GM18909 (cell line): ENCODE results near the gene FANCD2.
"Not testable (repeated sequence)": the region's sequence is repeated elsewhere in the genome, so short reads cannot be mapped to it uniquely, and the experiment has no call there.

ENCODE experiments used
- ATAC-seq: cut with Tn5 transposase; IDR thresholded peaks from one replicate; pipeline ENCODE4 v1.9.1; 2021; ENCODE audit warnings: mild to moderate bottlenecking; ENCODE audit not compliant: unreplicated experiment, poor library complexity

FANCD2 gene

GRCh38 chr3:10011631-10012030 lies 14.6 kb upstream of the FANCD2 start:
- no peak for ATAC-seq

GRCh38 chr3:10012106-10012505 lies 14.1 kb upstream of the FANCD2 start:
- ATAC-seq: no peak

- no peak for ATAC-seq
These were observed 10.8 kb upstream of the FANCD2 start for GRCh38 chr3:10015461-10015904.

GRCh38 chr3:10017636-10018292 lies 8.5 kb upstream of the FANCD2 start:
- ATAC-seq: no peak

- ATAC-seq: not testable (repeated sequence)
These were observed 7.4 kb upstream of the FANCD2 start for GRCh38 chr3:10018806-10019205.

GRCh38 chr3:10019326-10019725 lies 6.9 kb upstream of the FANCD2 start:
- ATAC-seq: no peak

- no peak for ATAC-seq
These were observed 4.1 kb upstream of the FANCD2 start for GRCh38 chr3:10021856-10022775.

- ATAC-seq: no peak
These were observed 2.5 kb upstream of the FANCD2 start for GRCh38 chr3:10023587-10024310.

GRCh38 chr3:10025205-10026083 lies 793 bp upstream of the FANCD2 start:
- no peak for ATAC-seq

- no peak for ATAC-seq
These were observed 14.8 kb downstream of the FANCD2 start for GRCh38 chr3:10041034-10041433.

- no peak for ATAC-seq
These were observed 21.6 kb downstream of the FANCD2 start for GRCh38 chr3:10047876-10048275.

GRCh38 chr3:10053054-10053453 lies 26.8 kb downstream of the FANCD2 start:
- ATAC-seq: not testable (repeated sequence)

GRCh38 chr3:10055097-10055496 lies 28.9 kb downstream of the FANCD2 start:
- ATAC-seq: no peak

GRCh38 chr3:10070077-10070476 lies 43.8 kb downstream of the FANCD2 start:
- ATAC-seq: not testable (repeated sequence)

- no peak for ATAC-seq
These were observed 48.4 kb downstream of the FANCD2 start for GRCh38 chr3:10074666-10075065.

GRCh38 chr3:10081871-10082270 lies 55.6 kb downstream of the FANCD2 start:
- ATAC-seq: no peak

- no peak for ATAC-seq
These were observed 59.5 kb downstream of the FANCD2 start for GRCh38 chr3:10085738-10086137.

- ATAC-seq: no peak
These were observed 62.0 kb downstream of the FANCD2 start for GRCh38 chr3:10088256-10088655.

- ATAC-seq: no peak
These were observed 63.9 kb downstream of the FANCD2 start for GRCh38 chr3:10090179-10090578.

GRCh38 chr3:10090774-10091173 lies 64.5 kb downstream of the FANCD2 start:
- ATAC-seq: not testable (repeated sequence)
